ENCODE results near the gene DAGLB. TPM values are rescaled to one million over a fixed set of nuclear protein-coding genes. Genes with fewer than 3 reads are reported as not detected.
"Not testable (repeated sequence)": the region's sequence is repeated elsewhere in the genome, so short reads cannot be mapped to it uniquely, and the experiment has no call there.

DAGLB gene
- polyA plus RNA-seq, 3 donors, result 6.2 to 7.3 (median 7.2) TPM

GRCh38 chr7:6409091-6409490 is 38.7 kb downstream of the DAGLB start:
- whole genome bisulfite sequencing, 3 donors, result 94% methylated on average over 14 of the region's 14 CpGs
- no peak overlapping the region for H3K27ac ChIP-seq (ENCODE audit: low read depth, low read length)

GRCh38 chr7:6407434-6407833 is 40.3 kb downstream of the DAGLB start:
- H3K27ac ChIP-seq (ENCODE audit: low read depth, low read length), result no peak overlapping the region
- 96 to 97% (median 97%) methylated on average over 4 of the region's 4 CpGs for WGBS, 3 donors

DNA sequence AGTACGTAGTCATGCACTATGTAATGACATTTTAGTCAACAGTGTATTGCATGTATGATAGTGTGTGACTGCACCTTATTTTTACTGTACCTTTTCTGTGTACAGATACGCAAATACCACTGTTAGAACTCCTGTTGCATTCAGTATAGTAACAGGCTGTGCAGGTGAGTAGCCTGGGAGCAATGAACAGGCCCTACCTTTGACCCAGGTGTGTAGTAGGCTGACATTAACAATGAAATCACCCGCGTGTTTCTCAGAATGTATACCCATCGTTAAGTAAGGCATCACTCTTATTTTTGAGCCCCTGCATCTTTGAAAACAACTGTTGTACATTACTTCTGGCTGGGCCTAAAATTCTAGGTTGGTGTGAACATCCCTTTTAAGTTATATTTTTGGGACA is 41.6 kb downstream of the DAGLB start:
- no peak overlapping the region for H3K27ac ChIP-seq (ENCODE audit: low read depth, low read length)
- WGBS, 3 donors, result 86 to 92% (median 90%) methylated on average over 5 of the region's 5 CpGs

- 86 to 91% (median 89%) methylated on average over 7 of the region's 7 CpGs for WGBS, 3 donors
- no peak overlapping the region for H3K27ac ChIP-seq (ENCODE audit: low read depth, low read length)
These were observed 43.8 kb downstream of the DAGLB start for GRCh38 chr7:6403907-6404306.

GRCh38 chr7:6402741-6403140 is 45.0 kb downstream of the DAGLB start:
- H3K27ac ChIP-seq (ENCODE audit: low read depth, low read length), result no peak overlapping the region
- WGBS, 3 donors, result 94 to 96% (median 95%) methylated on average over 13 of the region's 13 CpGs

DNA sequence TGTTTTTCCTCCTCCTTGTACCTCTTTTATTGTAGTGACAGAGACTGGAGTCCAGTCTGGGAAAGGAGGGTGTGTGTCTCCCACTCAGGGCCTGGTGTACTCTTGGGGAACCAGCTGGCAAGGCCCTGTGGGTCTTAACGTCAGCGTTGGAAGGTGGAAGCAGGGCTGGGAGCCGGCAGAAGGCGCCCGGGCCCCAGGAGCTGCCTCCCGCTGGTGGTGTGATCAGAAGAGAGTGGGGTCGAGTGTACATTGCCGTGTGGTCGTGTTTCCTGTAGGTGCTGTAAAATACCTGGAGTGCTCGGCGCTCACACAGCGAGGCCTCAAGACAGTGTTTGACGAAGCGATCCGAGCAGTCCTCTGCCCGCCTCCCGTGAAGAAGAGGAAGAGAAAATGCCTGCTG is 45.7 kb downstream of the DAGLB start:
- 87 to 91% (median 88%) methylated on average over 17 of the region's 17 CpGs for WGBS, 3 donors
- H3K27ac ChIP-seq (ENCODE audit: low read depth, low read length), result no peak overlapping the region

- 90 to 93% (median 92%) methylated on average over 10 of the region's 10 CpGs for WGBS, 3 donors
- no peak overlapping the region for H3K27ac ChIP-seq (ENCODE audit: low read depth, low read length)
These were observed 46.2 kb downstream of the DAGLB start for GRCh38 chr7:6401536-6401935.

DNA sequence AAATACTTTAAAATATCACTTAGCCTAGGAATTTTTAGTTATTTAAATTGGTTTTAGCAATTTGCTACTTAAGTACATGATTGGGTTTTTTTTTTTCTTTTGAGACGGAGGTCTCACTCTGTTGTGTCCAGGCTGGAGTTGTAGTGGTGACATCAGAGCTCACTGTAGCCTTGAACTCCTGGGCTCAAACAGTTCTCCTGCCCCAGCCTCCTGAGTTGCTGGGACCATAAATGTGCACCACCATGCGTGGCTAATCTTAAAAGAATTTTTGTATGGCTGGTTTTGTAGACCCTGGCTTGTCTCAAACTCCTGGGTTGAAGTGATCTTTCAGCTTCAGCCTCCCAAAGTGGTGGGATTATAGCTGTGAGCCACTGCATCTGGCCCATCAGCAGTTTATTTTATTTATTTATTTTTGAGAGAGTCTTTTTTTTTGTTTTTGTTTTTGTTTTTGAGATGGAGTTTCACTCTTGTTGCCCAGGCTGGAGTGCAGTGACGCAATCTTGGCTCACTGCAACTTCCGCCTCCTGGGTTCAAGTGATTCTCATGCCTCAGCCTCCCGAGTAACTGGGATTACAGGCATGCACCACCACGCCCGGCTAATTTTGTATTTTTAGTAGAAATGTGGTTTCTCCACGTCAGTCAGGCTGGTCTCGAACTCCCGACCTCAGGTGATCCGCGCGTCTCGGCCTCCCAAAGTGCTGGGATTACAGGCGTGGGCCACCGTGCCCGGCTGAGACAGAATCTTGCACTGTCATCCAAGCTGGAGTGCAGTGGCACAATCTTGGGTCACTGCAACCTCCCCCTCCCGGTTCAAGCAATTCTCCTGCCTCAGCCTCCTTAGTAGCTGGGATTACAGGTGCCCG is 47.3 kb downstream of the DAGLB start:
- WGBS, 3 donors, result 85 to 94% (median 89%) methylated on average over 19 of the region's 19 CpGs
- H3K27ac ChIP-seq (ENCODE audit: low read depth, low read length), result not testable (repeated sequence)

GRCh38 chr7:6399351-6399750 is 48.4 kb downstream of the DAGLB start:
- 88 to 90% (median 88%) methylated on average over 8 of the region's 8 CpGs for WGBS, 3 donors
- H3K27ac ChIP-seq (ENCODE audit: low read depth, low read length), result no peak overlapping the region

- H3K27ac ChIP-seq (ENCODE audit: low read depth, low read length), result no peak overlapping the region
- 51 to 59% (median 55%) methylated on average over 12 of the region's 12 CpGs for WGBS, 3 donors
These were observed 48.8 kb downstream of the DAGLB start for GRCh38 chr7:6398943-6399342.

GRCh38 chr7:6397759-6398495 is 49.8 kb downstream of the DAGLB start:
- WGBS, 3 donors, result 73 to 75% (median 73%) methylated on average over 15 of the region's 15 CpGs
- H3K27ac ChIP-seq (ENCODE audit: low read depth, low read length), result not testable (repeated sequence)

DNA sequence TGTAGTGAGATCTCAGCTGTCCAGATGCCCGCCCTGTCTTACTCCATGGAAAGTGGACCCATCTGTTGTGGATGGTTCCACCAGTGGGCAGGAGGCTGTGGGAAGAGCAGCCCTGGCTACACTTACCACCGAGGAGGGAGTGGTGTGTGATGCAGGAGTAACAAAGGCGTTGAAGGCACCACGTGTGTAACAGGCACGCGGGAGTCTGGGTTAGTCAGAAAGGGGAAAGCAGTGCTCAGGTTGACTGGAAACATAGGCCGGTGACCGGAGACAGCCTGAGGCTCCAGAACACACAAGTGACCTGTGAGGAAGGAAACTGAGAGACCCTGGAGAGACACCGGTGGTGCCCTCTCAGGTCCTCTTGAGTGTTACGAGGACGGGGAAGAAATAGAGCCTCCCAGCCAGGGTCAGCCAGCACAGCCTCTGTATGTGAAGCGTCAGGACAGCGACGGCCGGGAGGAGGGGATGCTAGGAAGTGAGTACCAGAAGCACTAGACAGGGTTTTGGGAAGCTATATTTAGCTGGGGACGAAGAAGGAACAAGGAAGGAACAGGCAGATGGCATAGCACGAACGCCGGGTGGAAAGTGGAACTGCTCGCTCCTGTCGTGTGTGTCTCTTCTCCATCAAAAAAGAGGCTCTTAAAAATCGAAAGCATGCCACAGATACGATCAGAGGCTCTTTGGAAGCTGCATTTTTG is 51.7 kb downstream of the DAGLB start:
- H3K27ac ChIP-seq (ENCODE audit: low read depth, low read length), result no peak overlapping the region

GRCh38 chr7:6394114-6394513 is 53.6 kb downstream of the DAGLB start:
- peak overlapping the region; percentile 19 for H3K27ac ChIP-seq (ENCODE audit: low read depth, low read length)
- 86 to 95% (median 87%) methylated on average over 6 of the region's 6 CpGs for WGBS, 3 donors

More for the DNA sequence above, 51.7 kb downstream of the DAGLB start:
- WGBS, 3 donors, result 42 to 72% (median 45%) methylated on average over 23 of the region's 23 CpGs

DNA sequence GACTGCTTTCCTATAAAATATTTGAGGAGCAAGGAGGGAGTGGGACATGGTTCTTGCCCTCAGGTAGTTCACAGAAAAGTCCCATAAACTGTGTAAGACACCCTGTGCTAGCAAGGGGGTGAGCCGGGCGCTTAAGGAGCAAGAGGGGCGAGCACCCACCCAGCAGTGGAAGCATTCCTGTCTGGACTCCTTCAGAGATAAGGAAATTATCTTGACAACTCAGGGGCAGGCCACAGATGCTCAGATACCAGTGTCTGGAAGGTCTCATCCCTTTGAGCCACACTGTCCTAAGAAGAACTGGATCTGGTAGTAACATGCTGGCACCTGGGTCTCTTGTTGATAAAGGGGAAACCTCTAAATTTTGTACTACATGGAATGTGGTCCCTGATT is 54.1 kb downstream of the DAGLB start:
- 77 to 85% (median 82%) methylated on average over 3 of the region's 3 CpGs for WGBS, 3 donors
- peak overlapping the region; percentile 19 for H3K27ac ChIP-seq (ENCODE audit: low read depth, low read length)

- WGBS, 3 donors, result 56 to 64% (median 63%) methylated on average over 11 of the region's 11 CpGs
These were observed 54.8 kb downstream of the DAGLB start for GRCh38 chr7:6392712-6393666.

DNA sequence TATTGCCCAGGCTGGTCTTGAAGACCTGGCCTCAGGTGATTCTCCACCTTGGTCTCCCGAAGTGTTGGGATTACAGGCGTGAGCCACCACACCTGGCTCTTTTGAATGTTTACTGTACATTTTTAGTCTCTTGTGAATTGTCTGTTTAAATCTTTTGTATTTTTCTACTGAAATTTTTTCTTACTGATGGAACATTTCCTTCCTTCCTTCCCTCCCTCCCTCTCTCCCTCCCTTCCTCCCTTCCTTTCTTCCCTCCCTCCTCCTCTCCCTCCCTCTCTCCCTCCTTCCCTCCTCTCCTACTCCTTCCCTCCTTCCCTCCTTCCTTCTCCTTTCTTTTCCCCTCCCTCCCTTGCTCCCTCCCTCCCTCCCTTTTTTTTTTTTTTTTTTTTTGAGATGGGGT is 58.0 kb downstream of the DAGLB start:
- no peak overlapping the region for H3K27ac ChIP-seq (ENCODE audit: low read depth, low read length)

More at GRCh38 chr7:6392712-6393666, 54.8 kb downstream of the DAGLB start:
- peak overlapping the region; percentile 46 for H3K27ac ChIP-seq (ENCODE audit: low read depth, low read length)

DNA sequence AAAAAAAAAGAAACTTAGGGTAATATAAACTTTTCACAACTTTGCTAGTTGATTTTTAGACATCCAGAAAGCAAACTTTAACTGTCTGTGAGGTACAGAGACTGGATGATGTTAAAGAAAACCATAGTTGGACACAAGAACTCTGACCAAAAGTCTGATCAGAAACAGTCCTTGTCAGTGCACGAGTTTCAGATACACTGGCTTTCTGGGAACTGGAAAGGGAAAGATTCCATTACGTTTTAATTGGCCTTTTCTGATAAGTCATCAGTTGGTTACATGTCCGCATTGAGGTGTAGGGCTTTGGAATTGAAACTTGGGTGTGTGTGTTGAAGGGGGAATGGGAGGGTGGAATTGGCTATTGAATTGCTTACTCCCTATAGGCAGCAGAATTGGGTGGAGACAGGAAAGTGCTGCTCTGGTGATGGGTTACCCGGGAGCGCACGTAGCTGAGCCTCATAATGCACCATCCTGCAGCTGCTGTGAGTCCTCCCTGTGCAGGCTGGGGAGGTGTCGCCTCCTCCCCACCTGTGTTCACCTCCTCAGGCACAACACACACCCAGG is 59.9 kb downstream of the DAGLB start:
- 63 to 76% (median 65%) methylated on average over 7 of the region's 7 CpGs for WGBS, 3 donors
- H3K27ac ChIP-seq (ENCODE audit: low read depth, low read length), result no peak overlapping the region

More for the DNA sequence above, 58.0 kb downstream of the DAGLB start:
- WGBS, 3 donors, result 89 to 93% (median 93%) methylated on average over 2 of the region's 2 CpGs

DNA sequence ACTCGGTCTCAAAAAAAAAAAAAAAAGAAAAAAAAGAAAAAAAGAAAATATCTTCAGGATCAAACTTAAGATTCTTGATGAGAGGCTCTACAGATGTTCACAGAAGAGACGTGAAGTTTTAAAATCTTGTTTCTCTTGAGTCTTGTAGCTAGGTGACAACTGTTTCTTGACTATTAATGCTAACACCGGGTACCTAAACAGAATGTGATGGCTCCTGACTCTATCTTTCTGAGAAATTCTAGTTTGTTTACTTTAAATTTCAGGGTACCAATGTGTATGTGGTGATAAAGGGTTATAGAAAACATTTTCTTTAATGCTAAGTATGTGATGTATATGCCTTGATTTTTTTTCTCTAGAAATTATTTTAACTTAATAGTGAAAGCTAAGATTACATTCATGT is 61.0 kb downstream of the DAGLB start:
- no peak overlapping the region for H3K27ac ChIP-seq (ENCODE audit: low read depth, low read length)
- 90 to 94% (median 92%) methylated on average over 3 of the region's 3 CpGs for WGBS, 3 donors
